Right cardiac atrium (tissue), 5 donors: ENCODE results near the gene PRSS53. TPM values are rescaled to one million over a fixed set of nuclear protein-coding genes. Genes with fewer than 3 reads are reported as not detected.

Experiments used
- polyA plus RNA-seq: library from polyadenylated mRNA; stranded (reverse); fragments of 200-250 nt; gene quantifications from one replicate; pipeline ENCODE4 v1.2.3, GENCODE V29; 2013
- total RNA-seq, 4 donors: library from RNA; stranded (reverse); fragmentation: NEBNext Ultra II Directional; extraction: Animal tissue kit (Norgen Biotek cat#: 25700); gene quantifications; one replicate each; pipeline ENCODE4 v1.2.1, GENCODE V29; 2021
- donor health status: healthy with polysubstance abuse.
- donor health status: DM: no; HTN: yes; CAD: no.
- donor health status: DM: no; HTN: no; CAD: no.
- donor health status: DM: no; HTN: yes; CAD: no; lungs with severe emphysema.
- donor health status: DM: yes; HTN: yes; CAD: no.

PRSS53 gene
- total and polyA plus RNA-seq, 5 donors, result 0.36 to 1.5 (median 0.79) TPM

Other genes with a start within 250 kb of the PRSS53 start
- 10 to 100 TPM; 20.6 to 31.7 (median 26.3) TPM for gene BCL7C, start 194.9 kb downstream of the PRSS53 start, total RNA-seq
- 29.5 TPM for gene BCL7C, start 194.9 kb downstream of the PRSS53 start, polyA plus RNA-seq
- 1 to 10 TPM; 7.4 to 9.8 (median 9.1) TPM for gene CTF1, start 192.3 kb downstream of the PRSS53 start, total RNA-seq
- 13.1 TPM for gene CTF1, start 192.3 kb downstream of the PRSS53 start, polyA plus RNA-seq
- 1 to 10 TPM; 5.1 to 8.4 (median 6.6) TPM for gene FBXL19, start 165.4 kb downstream of the PRSS53 start, total RNA-seq
- 8.3 TPM for gene FBXL19, start 165.4 kb downstream of the PRSS53 start, polyA plus RNA-seq
- gene ORAI3, start 139.9 kb downstream of the PRSS53 start, total RNA-seq, result 10 to 100 TPM; 11.8 to 14.6 (median 13.3) TPM
- 15.5 TPM for gene ORAI3, start 139.9 kb downstream of the PRSS53 start, polyA plus RNA-seq
- 10 to 100 TPM in 3 of 4 donors, 1 to 10 TPM in 1; 9.7 to 11.6 (median 10.2) TPM for gene SETD1A, start 131.2 kb downstream of the PRSS53 start, total RNA-seq
- 9.6 TPM for gene SETD1A, start 131.2 kb downstream of the PRSS53 start, polyA plus RNA-seq
- gene HSD3B7, start 103.7 kb downstream of the PRSS53 start, total RNA-seq, result 1 to 10 TPM; 4.1 to 7.4 (median 5.6) TPM
- gene HSD3B7, start 103.7 kb downstream of the PRSS53 start, polyA plus RNA-seq, result 6.8 TPM
- gene STX1B, start 78.3 kb downstream of the PRSS53 start, total RNA-seq, result 1 to 10 TPM; 1.6 to 2.1 (median 1.8) TPM
- 0.66 TPM for gene STX1B, start 78.3 kb downstream of the PRSS53 start, polyA plus RNA-seq
- 10 to 100 TPM; 39.6 to 51.3 (median 45.0) TPM for gene STX4, start 55.4 kb downstream of the PRSS53 start, total RNA-seq
- 47.3 TPM for gene STX4, start 55.4 kb downstream of the PRSS53 start, polyA plus RNA-seq
- 1 to 10 TPM; 4.6 to 6.6 (median 4.9) TPM for gene ZNF668, start 14.7 kb downstream of the PRSS53 start, total RNA-seq
- 5.7 TPM for gene ZNF668, start 14.7 kb downstream of the PRSS53 start, polyA plus RNA-seq
- 10 to 100 TPM in 1 of 4 donors, 1 to 10 TPM in 3; 7.8 to 10.3 (median 9.3) TPM for gene ZNF646, start 14.5 kb downstream of the PRSS53 start, total RNA-seq
- gene ZNF646, start 14.5 kb downstream of the PRSS53 start, polyA plus RNA-seq, result 6.4 TPM
- 10 to 100 TPM; 40.8 to 56.0 (median 47.1) TPM for gene VKORC1, start 5.9 kb upstream of the PRSS53 start, total RNA-seq
- gene VKORC1, start 5.9 kb upstream of the PRSS53 start, polyA plus RNA-seq, result 68.0 TPM
- 10 to 100 TPM; 43.8 to 50.8 (median 48.3) TPM for gene BCKDK, start 19.4 kb upstream of the PRSS53 start, total RNA-seq
- gene BCKDK, start 19.4 kb upstream of the PRSS53 start, polyA plus RNA-seq, result 42.2 TPM
- 10 to 100 TPM; 72.3 to 76.4 (median 75.2) TPM for gene KAT8, start 28.7 kb upstream of the PRSS53 start, total RNA-seq
- 77.0 TPM for gene KAT8, start 28.7 kb upstream of the PRSS53 start, polyA plus RNA-seq
- gene PRSS8, start 46.8 kb upstream of the PRSS53 start, total RNA-seq, result under 1 TPM in 2 of 4 donors, not detected in 2; 0.15 to 0.40 TPM
- gene PRSS8, start 46.8 kb upstream of the PRSS53 start, polyA plus RNA-seq, result 0.41 TPM
- gene PRSS36, start 61.1 kb upstream of the PRSS53 start, total RNA-seq, result 1 to 10 TPM; 1.3 to 2.2 (median 1.8) TPM
- gene PRSS36, start 61.1 kb upstream of the PRSS53 start, polyA plus RNA-seq, result 1.1 TPM
- gene FUS, start 91.2 kb upstream of the PRSS53 start, total RNA-seq, result 100 to 1,000 TPM; 112 to 172 (median 138) TPM
- 153 TPM for gene FUS, start 91.2 kb upstream of the PRSS53 start, polyA plus RNA-seq
- gene PYCARD, start 113.8 kb upstream of the PRSS53 start, total RNA-seq, result 10 to 100 TPM in 1 of 4 donors, 1 to 10 TPM in 3; 6.6 to 13.2 (median 8.2) TPM
- 8.0 TPM for gene PYCARD, start 113.8 kb upstream of the PRSS53 start, polyA plus RNA-seq
- under 1 TPM in 3 of 4 donors, not detected in 1; 0.03 to 0.31 (median 0.14) TPM for gene TRIM72, start 125.2 kb upstream of the PRSS53 start, total RNA-seq
- 0.11 TPM for gene TRIM72, start 125.2 kb upstream of the PRSS53 start, polyA plus RNA-seq
- gene PYDC1, start 128.2 kb upstream of the PRSS53 start, total RNA-seq, result not detected
- gene PYDC1, start 128.2 kb upstream of the PRSS53 start, polyA plus RNA-seq, result 0.23 TPM
- gene ITGAM, start 171.0 kb upstream of the PRSS53 start, total RNA-seq, result 10 to 100 TPM in 2 of 4 donors, 1 to 10 TPM in 2; 7.6 to 13.8 (median 11.0) TPM
- gene ITGAM, start 171.0 kb upstream of the PRSS53 start, polyA plus RNA-seq, result 3.7 TPM